ENCODE measurements around the gene TBX19. TPM values are rescaled to one million over a fixed set of nuclear protein-coding genes. Genes with fewer than 3 reads are reported as not detected.
A peak's percentile ranks its signal among the peaks of the same experiment; 100 is the strongest.

Gene TBX19
- total RNA-seq, 1 donor from 2014 or later, result 1.1 TPM

DNA sequence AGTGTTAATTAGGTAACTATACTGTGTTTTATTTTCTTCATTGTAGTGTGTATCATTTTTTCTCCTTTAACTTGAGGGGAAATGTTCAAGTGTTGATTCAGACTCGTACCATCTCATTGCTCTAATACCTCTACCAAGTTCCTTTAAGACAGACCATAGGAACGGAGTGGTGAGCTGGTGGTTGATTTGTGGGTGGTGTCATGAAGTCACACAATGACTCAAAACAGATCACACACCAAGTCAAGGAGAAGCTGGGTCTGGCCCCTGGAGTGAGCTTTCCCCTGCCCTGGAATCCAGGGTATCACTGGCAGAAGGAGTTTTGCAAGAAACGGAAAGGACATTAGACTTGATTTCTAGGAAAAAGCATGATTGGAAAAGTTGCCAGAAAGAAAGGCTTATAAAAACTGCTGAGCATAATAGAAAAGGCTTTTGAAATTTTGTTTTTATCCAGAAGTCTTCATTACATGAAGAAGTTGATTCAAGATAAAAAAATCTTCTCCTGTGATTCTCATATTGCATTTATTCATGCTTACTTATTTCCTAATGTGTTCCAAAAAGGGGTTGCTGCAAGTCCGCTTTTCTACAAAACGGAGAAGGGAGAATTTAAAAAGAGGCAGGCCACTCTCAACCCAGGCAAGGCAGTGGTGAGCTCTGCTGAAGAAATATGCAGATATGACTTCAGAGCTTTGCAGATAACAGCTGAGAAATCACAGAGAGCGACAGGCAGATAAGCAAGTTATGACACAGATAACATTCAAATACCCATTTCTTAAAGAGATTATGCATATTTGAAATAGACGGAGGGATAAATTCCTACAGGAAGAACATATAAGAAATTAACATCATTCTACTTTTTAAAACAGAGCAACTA is 79.7 kb downstream of the TBX19 start:
- no peak for FAIRE-seq
- no peak overlapping the region for H3K9ac ChIP-seq (ENCODE audit: low read length)
- Mint-ChIP-seq H3K4me1 (ENCODE audit: low read depth, unreplicated experiment) (peaks cover 16% of the 10 kb centered on the region), H3K9me3 (ENCODE audit: unreplicated experiment) (peaks cover 4% of the 10 kb centered on the region), H3K36me3 (ENCODE audit: low read depth, unreplicated experiment) (no peaks in the 10 kb centered on the region), H3K4me3 (ENCODE audit: unreplicated experiment) (no peak overlapping the region), H3K27me3 (ENCODE audit: low read depth, unreplicated experiment) (peaks cover 2% of the 10 kb centered on the region), H3K27ac (ENCODE audit: unreplicated experiment) (no peak overlapping the region)
- no peak overlapping the region for H3K27ac ChIP-seq (ENCODE audit: low read depth, low read length)
- peak; percentile 27 for DNase-seq (ENCODE audit: low read depth)
- TF ChIP-seq, protein P1, sequence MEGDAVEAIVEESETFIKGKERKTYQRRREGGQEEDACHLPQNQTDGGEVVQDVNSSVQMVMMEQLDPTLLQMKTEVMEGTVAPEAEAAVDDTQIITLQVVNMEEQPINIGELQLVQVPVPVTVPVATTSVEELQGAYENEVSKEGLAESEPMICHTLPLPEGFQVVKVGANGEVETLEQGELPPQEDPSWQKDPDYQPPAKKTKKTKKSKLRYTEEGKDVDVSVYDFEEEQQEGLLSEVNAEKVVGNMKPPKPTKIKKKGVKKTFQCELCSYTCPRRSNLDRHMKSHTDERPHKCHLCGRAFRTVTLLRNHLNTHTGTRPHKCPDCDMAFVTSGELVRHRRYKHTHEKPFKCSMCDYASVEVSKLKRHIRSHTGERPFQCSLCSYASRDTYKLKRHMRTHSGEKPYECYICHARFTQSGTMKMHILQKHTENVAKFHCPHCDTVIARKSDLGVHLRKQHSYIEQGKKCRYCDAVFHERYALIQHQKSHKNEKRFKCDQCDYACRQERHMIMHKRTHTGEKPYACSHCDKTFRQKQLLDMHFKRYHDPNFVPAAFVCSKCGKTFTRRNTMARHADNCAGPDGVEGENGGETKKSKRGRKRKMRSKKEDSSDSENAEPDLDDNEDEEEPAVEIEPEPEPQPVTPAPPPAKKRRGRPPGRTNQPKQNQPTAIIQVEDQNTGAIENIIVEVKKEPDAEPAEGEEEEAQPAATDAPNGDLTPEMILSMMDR (IDR thresholded peaks at IDR 0.05; ENCODE audit: insufficient read depth, low read depth, low read length), result no peak
- TF ChIP-seq EZH2 (IDR thresholded peaks at IDR 0.05; ENCODE audit: insufficient read depth, low read length), result no peak
- no peaks in the 10 kb centered on the region for H3K9me3 ChIP-seq (ENCODE audit: insufficient read depth, low read depth, low read length)
- no peaks in the 10 kb centered on the region for H4K20me1 ChIP-seq (ENCODE audit: insufficient read depth, low read length)
- no peak overlapping the region for H3K4me2 ChIP-seq (ENCODE audit: low read length)
- no peaks in the 10 kb centered on the region for H3K79me2 ChIP-seq (ENCODE audit: insufficient read depth, low read length)
- H3K36me3 ChIP-seq (ENCODE audit: insufficient read depth, low read length), result no peaks in the 10 kb centered on the region
- H2AFZ ChIP-seq (ENCODE audit: low read depth, low read length), result no peak overlapping the region
- no peak overlapping the region for H3K4me3 ChIP-seq (ENCODE audit: insufficient read depth, low read depth, low read length)
- H3K4me1 ChIP-seq (ENCODE audit: insufficient read depth, low read length), result no peaks in the 10 kb centered on the region
- no peaks in the 10 kb centered on the region for H3K27me3 ChIP-seq (ENCODE audit: insufficient read depth, low read length)

GRCh38 chr1:168361252-168361651 is 80.6 kb downstream of the TBX19 start:
- H3K27ac Mint-ChIP-seq (ENCODE audit: unreplicated experiment), result no peak overlapping the region
- Histone ChIP-seq H3K4me1 (ENCODE audit: insufficient read depth, low read length) (no peaks in the 10 kb centered on the region), H3K9ac (ENCODE audit: low read length) (no peak overlapping the region), H3K36me3 (ENCODE audit: insufficient read depth, low read length) (no peaks in the 10 kb centered on the region), H3K4me3 (ENCODE audit: insufficient read depth, low read depth, low read length) (no peak overlapping the region), H3K79me2 (ENCODE audit: insufficient read depth, low read length) (no peaks in the 10 kb centered on the region), H3K27me3 (ENCODE audit: insufficient read depth, low read length) (no peaks in the 10 kb centered on the region), H3K9me3 (ENCODE audit: insufficient read depth, low read depth, low read length) (no peaks in the 10 kb centered on the region), H3K27ac (ENCODE audit: low read depth, low read length) (no peak overlapping the region), H2AFZ (ENCODE audit: low read depth, low read length) (no peak overlapping the region), H3K4me2 (ENCODE audit: low read length) (no peak overlapping the region), H4K20me1 (ENCODE audit: insufficient read depth, low read length) (no peaks in the 10 kb centered on the region)
- DNase-seq (ENCODE audit: low read depth) (no peak), FAIRE-seq (no peak)
- peaks cover 1% of the 10 kb centered on the region for H3K9me3 Mint-ChIP-seq (ENCODE audit: unreplicated experiment)
- H3K4me1 Mint-ChIP-seq (ENCODE audit: low read depth, unreplicated experiment), result peaks cover 16% of the 10 kb centered on the region
- H3K27me3 Mint-ChIP-seq (ENCODE audit: low read depth, unreplicated experiment), result peaks cover 2% of the 10 kb centered on the region
- H3K4me3 Mint-ChIP-seq (ENCODE audit: unreplicated experiment), result no peak overlapping the region
- TF ChIP-seq, protein P1 (IDR thresholded peaks at IDR 0.05; ENCODE audit: insufficient read depth, low read depth, low read length), result no peak
- H3K36me3 Mint-ChIP-seq (ENCODE audit: low read depth, unreplicated experiment), result no peaks in the 10 kb centered on the region

- DNase-seq (ENCODE audit: low read depth) (no peak), FAIRE-seq (no peak)
- H3K4me3 Mint-ChIP-seq (ENCODE audit: unreplicated experiment), result no peak overlapping the region
- no peak overlapping the region for H3K4me3 ChIP-seq (ENCODE audit: insufficient read depth, low read depth, low read length)
- H3K4me2 ChIP-seq (ENCODE audit: low read length), result no peak overlapping the region
- no peak overlapping the region for H3K27ac ChIP-seq (ENCODE audit: low read depth, low read length)
- no peaks in the 10 kb centered on the region for H3K79me2 ChIP-seq (ENCODE audit: insufficient read depth, low read length)
- no peaks in the 10 kb centered on the region for H3K36me3 ChIP-seq (ENCODE audit: insufficient read depth, low read length)
- H3K9me3 Mint-ChIP-seq (ENCODE audit: unreplicated experiment), result peaks cover 1% of the 10 kb centered on the region
- no peak overlapping the region for H3K27ac Mint-ChIP-seq (ENCODE audit: unreplicated experiment)
- no peaks in the 10 kb centered on the region for H3K27me3 ChIP-seq (ENCODE audit: insufficient read depth, low read length)
- H3K4me1 Mint-ChIP-seq (ENCODE audit: low read depth, unreplicated experiment), result peaks cover 16% of the 10 kb centered on the region
- no peaks in the 10 kb centered on the region for H3K4me1 ChIP-seq (ENCODE audit: insufficient read depth, low read length)
- peaks cover 2% of the 10 kb centered on the region for H3K27me3 Mint-ChIP-seq (ENCODE audit: low read depth, unreplicated experiment)
- H4K20me1 ChIP-seq (ENCODE audit: insufficient read depth, low read length), result no peaks in the 10 kb centered on the region
- H3K9me3 ChIP-seq (ENCODE audit: insufficient read depth, low read depth, low read length), result no peaks in the 10 kb centered on the region
- no peak for TF ChIP-seq EZH2 (IDR thresholded peaks at IDR 0.05; ENCODE audit: insufficient read depth, low read length)
- TF ChIP-seq, protein P1 (IDR thresholded peaks at IDR 0.05; ENCODE audit: insufficient read depth, low read depth, low read length), result no peak
- H2AFZ ChIP-seq (ENCODE audit: low read depth, low read length), result no peak overlapping the region
- no peaks in the 10 kb centered on the region for H3K36me3 Mint-ChIP-seq (ENCODE audit: low read depth, unreplicated experiment)
- H3K9ac ChIP-seq (ENCODE audit: low read length), result no peak overlapping the region
Measured at GRCh38 chr1:168362991-168363390, 82.3 kb downstream of the TBX19 start.
